Endodermal cell (in vitro differentiated cells): ENCODE data around the gene KRTAP9-3. TPM values are rescaled to one million over a fixed set of nuclear protein-coding genes. Genes with fewer than 3 reads are reported as not detected.
"Not testable (repeated sequence)": the region's sequence is repeated elsewhere in the genome, so short reads cannot be mapped to it uniquely, and the experiment has no call there.

ENCODE experiments used
- DNase-seq: peaks from one replicate; pipeline ENCODE4 v3.0.0-alpha.2; 2017
- H3K27ac ChIP-seq: 2 replicates; pipeline ENCODE4 v1.5.1; 2013; ENCODE audit warnings: mild to moderate bottlenecking, low read depth, low read length, moderate library complexity
- H3K27me3 ChIP-seq: 2 replicates; pipeline ENCODE4 v1.6.1; 2013; ENCODE audit warnings: mild to moderate bottlenecking, low read length, moderate library complexity; ENCODE audit not compliant: insufficient read depth, control insufficient read depth, poor library complexity, severe bottlenecking
- H3K36me3 ChIP-seq: 2 replicates; pipeline ENCODE4 v1.7.0; 2013; ENCODE audit warnings: mild to moderate bottlenecking, low read length, moderate library complexity; ENCODE audit not compliant: control insufficient read depth, insufficient read depth
- H3K4me1 ChIP-seq: one replicate; pipeline ENCODE4 v1.7.0; 2013; ENCODE audit warnings: low read length; ENCODE audit not compliant: control insufficient read depth, insufficient read depth
- H3K4me3 ChIP-seq: 2 replicates; pipeline ENCODE4 v1.5.1; 2013; ENCODE audit warnings: mild to moderate bottlenecking, low read length, moderate library complexity
- H3K9ac ChIP-seq: 2 replicates; pipeline ENCODE4 v1.6.1; 2013; ENCODE audit warnings: mild to moderate bottlenecking, low read length, moderate library complexity; ENCODE audit not compliant: poor library complexity, severe bottlenecking; ENCODE audit errors: extremely low read depth
- H3K9me3 ChIP-seq: 2 replicates; pipeline ENCODE4 v1.6.1; 2013; ENCODE audit warnings: mild to moderate bottlenecking, low read length, moderate library complexity; ENCODE audit not compliant: control insufficient read depth
- H3K27ac Mint-ChIP-seq: 2 replicates; pipeline ENCODE4 v1.8.0; 2020; ENCODE audit warnings: mixed read lengths
- H3K27me3 Mint-ChIP-seq: 2 replicates; pipeline ENCODE4 v1.8.0; 2021; ENCODE audit warnings: mild to moderate bottlenecking, mixed read lengths; ENCODE audit not compliant: insufficient read depth
- H3K36me3 Mint-ChIP-seq: 2 replicates; pipeline ENCODE4 v1.8.0; 2020; ENCODE audit warnings: low read depth, mixed read lengths
- H3K4me1 Mint-ChIP-seq: 2 replicates; pipeline ENCODE4 v1.8.0; 2020; ENCODE audit warnings: mixed read lengths
- H3K4me3 Mint-ChIP-seq: 2 replicates; pipeline ENCODE4 v1.8.0; 2020; ENCODE audit warnings: mild to moderate bottlenecking, moderate library complexity, mixed read lengths
- H3K9me3 Mint-ChIP-seq: 2 replicates; pipeline ENCODE4 v1.8.0; 2020; ENCODE audit warnings: mild to moderate bottlenecking, mixed read lengths
- WGBS, 2 experiments: methylation state at CpG; one replicate each; pipeline versions ENCODE4 v1.1.5 to v1.1.7; 2013; ENCODE audit warnings: missing lambda C conversion rate in 2 of 2, mixed read lengths in 1 of 2; ENCODE audit not compliant: insufficient coverage in 1 of 2, insufficient read length in 1 of 2; 5-methylcytosine and 5-hydroxymethylcytosine counted together
- total RNA-seq, 2 donors: library from RNA; stranded (reverse); fragmentation: NEBNext Ultra II Directional in 1 of 2; extraction: Animal tissue kit (Norgen Biotek cat#: 25700) in 1 of 2; gene quantifications; 2 replicates in 1 of 2; 3 replicates in 1 of 2; pipeline ENCODE4 v1.2.1, GENCODE V29; 2021
- TF ChIP-seq, protein P1 (sequence below): fragments of 200-600 bp; sonication (generic); conservative IDR thresholded peaks from 2 replicates; pipeline ENCODE4 v1.5.0; 2021; ENCODE audit warnings: antibody characterized with exemption, mild to moderate bottlenecking

KRTAP9-3 gene
- total RNA-seq, 2 donors from 2014 or later = not detected

DNA sequence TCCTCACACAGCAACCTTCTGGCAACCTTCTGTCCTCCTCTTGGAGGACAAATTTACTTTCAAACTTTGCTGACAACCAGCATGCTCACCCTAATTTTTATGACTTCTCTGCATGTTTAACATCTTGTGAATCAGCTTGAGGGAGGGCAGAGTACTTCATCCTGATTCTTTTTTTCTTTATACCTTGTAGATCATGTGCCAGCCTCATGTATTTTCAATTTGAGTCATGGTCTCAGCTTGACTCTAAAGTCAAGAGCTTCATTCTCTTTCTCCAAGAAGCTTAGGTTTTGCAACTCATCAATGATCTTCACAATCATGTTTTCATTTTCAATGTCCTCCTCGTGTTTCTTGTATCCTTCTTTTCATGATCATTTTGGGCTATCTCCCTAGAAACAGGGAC, 39.6 kb downstream of the KRTAP9-3 start:
- Histone ChIP-seq H3K9ac (no peak overlapping the region), H3K27ac (no peak overlapping the region), H3K27me3 (peaks cover 23% of the 10 kb centered on the region), H3K4me1 (no peaks in the 10 kb centered on the region), H3K4me3 (no peak overlapping the region), H3K36me3 (no peaks in the 10 kb centered on the region), H3K9me3 (no peaks in the 10 kb centered on the region)
- Mint-ChIP-seq H3K27me3 (peaks cover 9% of the 10 kb centered on the region), H3K9me3 (no peaks in the 10 kb centered on the region), H3K4me3 (no peak overlapping the region), H3K4me1 (no peaks in the 10 kb centered on the region), H3K36me3 (no peaks in the 10 kb centered on the region), H3K27ac (no peak overlapping the region)
- TF ChIP-seq, protein P1, sequence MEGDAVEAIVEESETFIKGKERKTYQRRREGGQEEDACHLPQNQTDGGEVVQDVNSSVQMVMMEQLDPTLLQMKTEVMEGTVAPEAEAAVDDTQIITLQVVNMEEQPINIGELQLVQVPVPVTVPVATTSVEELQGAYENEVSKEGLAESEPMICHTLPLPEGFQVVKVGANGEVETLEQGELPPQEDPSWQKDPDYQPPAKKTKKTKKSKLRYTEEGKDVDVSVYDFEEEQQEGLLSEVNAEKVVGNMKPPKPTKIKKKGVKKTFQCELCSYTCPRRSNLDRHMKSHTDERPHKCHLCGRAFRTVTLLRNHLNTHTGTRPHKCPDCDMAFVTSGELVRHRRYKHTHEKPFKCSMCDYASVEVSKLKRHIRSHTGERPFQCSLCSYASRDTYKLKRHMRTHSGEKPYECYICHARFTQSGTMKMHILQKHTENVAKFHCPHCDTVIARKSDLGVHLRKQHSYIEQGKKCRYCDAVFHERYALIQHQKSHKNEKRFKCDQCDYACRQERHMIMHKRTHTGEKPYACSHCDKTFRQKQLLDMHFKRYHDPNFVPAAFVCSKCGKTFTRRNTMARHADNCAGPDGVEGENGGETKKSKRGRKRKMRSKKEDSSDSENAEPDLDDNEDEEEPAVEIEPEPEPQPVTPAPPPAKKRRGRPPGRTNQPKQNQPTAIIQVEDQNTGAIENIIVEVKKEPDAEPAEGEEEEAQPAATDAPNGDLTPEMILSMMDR = no peak
- no peak for DNase-seq
- 90 to 100% methylated on average over 1 of the region's 1 CpG for WGBS, 2 experiments

DNA sequence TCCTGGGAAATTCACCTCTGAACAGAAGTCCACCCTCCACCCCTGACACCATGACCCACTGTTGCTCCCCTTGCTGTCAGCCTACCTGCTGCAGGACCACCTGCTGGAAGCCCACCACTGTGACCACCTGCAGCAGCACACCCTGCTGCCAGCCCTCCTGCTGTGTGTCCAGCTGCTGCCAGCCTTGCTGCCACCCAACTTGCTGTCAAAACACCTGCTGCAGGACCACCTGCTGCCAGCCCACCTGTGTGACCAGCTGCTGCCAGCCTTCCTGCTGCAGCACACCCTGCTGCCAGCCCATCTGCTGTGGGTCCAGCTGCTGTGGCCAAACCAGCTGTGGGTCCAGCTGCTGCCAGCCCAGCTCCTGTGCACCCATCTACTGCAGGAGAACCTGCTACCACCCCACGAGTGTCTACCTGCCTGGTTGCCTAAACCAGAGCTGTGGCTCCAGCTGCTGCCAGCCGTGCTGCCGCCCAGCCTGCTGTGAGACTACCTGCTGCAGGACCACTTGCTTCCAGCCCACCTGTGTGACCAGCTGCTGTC, 43.5 kb downstream of the KRTAP9-3 start, which contains the start of gene KRTAP9-7:
Gene KRTAP9-7, plus strand, starts transcription at position 51 of the 543 bp plus-strand sequence. Its CDS starts 0 bp downstream, at position 51.
- not testable (repeated sequence) for H3K4me3 ChIP-seq, H3K4me1 Mint-ChIP-seq

DNA sequence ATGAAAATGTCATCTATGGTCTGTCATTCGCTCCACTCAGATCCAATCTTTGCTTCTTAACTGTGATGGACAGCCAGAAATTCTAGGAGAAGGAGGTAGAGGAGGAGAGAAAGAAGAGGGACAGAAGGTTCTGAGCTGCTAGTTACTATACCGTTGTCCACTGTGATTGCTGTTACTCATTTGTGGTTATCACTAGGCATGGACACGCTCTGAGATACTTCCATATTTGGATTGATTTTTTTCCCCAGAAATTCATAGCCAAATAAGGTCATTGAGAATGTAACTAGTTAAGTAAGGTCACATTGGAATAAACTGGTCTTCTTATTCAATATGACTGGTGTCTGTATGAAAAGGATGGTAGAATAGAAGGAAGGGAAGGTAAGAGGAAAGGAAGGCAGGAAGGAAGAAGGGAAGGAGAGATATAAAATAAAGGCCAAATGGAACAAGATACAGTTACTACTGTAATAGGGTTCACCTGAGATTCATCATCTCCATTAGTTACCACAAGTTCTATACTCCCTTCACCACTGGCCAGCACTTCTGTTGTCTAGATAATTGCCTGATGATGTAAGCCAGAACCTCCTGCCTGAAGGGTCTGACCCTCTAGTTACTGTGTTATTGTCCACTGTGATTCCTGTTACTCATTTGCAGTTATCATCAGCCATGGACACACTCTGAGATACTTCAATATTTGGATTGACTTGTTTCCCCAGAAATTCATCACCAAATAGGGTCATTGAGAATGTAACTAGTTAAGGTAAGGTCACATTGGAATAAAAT, 46.1 kb downstream of the KRTAP9-3 start:
- H3K27ac Mint-ChIP-seq = no peak overlapping the region
- DNase-seq = no peak

More for the DNA sequence above, 43.5 kb downstream of the KRTAP9-3 start, which contains the start of gene KRTAP9-7:
- H3K27me3 Mint-ChIP-seq, H3K4me3 Mint-ChIP-seq, H3K9me3 Mint-ChIP-seq, H3K9ac ChIP-seq, DNase-seq, H3K27ac ChIP-seq, H3K36me3 Mint-ChIP-seq, H3K36me3 ChIP-seq, H3K9me3 ChIP-seq, H3K27ac Mint-ChIP-seq, H3K4me1 ChIP-seq: not testable (repeated sequence)
- peaks cover 31% of the 10 kb centered on the region for H3K27me3 ChIP-seq
- WGBS, 2 experiments = 80% methylated on average over 3 of the region's 3 CpGs; no CpG with 5 or more reads in 1 of the 2 experiments

More for the DNA sequence above, 46.1 kb downstream of the KRTAP9-3 start:
- Mint-ChIP-seq H3K4me3 (no peak overlapping the region), H3K4me1 (no peaks in the 10 kb centered on the region), H3K27me3 (peaks cover 9% of the 10 kb centered on the region), H3K36me3 (no peaks in the 10 kb centered on the region), H3K9me3 (no peaks in the 10 kb centered on the region)
- no peak overlapping the region for H3K27ac ChIP-seq
- H3K4me1 ChIP-seq = no peaks in the 10 kb centered on the region
- H3K27me3 ChIP-seq = peaks cover 31% of the 10 kb centered on the region
- TF ChIP-seq, protein P1 = no peak
- no peaks in the 10 kb centered on the region for H3K36me3 ChIP-seq
- no peak overlapping the region for H3K9ac ChIP-seq
- no peak overlapping the region for H3K4me3 ChIP-seq
- no peaks in the 10 kb centered on the region for H3K9me3 ChIP-seq
- 80 to 93% methylated on average over 3 of the region's 3 CpGs for WGBS, 2 experiments

Other genes with a start within 250 kb of the KRTAP9-3 start
- gene KRT40, start 248.1 kb upstream of the KRTAP9-3 start, total RNA-seq = not detected
- gene KRTAP3-3, start 238.3 kb upstream of the KRTAP9-3 start, total RNA-seq = not detected
- not detected for gene KRTAP3-2, start 232.5 kb upstream of the KRTAP9-3 start, total RNA-seq
- gene KRTAP3-1, start 223.3 kb upstream of the KRTAP9-3 start, total RNA-seq = not detected
- not detected for gene KRTAP1-5, start 205.2 kb upstream of the KRTAP9-3 start, total RNA-seq
- gene KRTAP1-4, start 202.3 kb upstream of the KRTAP9-3 start, total RNA-seq = not detected
- gene KRTAP1-3, start 197.6 kb upstream of the KRTAP9-3 start, total RNA-seq = not detected
- gene KRTAP1-1, start 191.0 kb upstream of the KRTAP9-3 start, total RNA-seq = not detected
- not detected for gene KRTAP2-1, start 185.1 kb upstream of the KRTAP9-3 start, total RNA-seq
- not detected for gene KRTAP2-2, start 177.2 kb upstream of the KRTAP9-3 start, total RNA-seq
- gene KRTAP2-3, start 172.3 kb upstream of the KRTAP9-3 start, total RNA-seq = not detected
- not detected for gene KRTAP2-4, start 166.6 kb upstream of the KRTAP9-3 start, total RNA-seq
- not detected for gene KRTAP4-7, start 148.3 kb upstream of the KRTAP9-3 start, total RNA-seq
- not detected for gene KRTAP4-8, start 134.3 kb upstream of the KRTAP9-3 start, total RNA-seq
- not detected for gene KRTAP4-16, start 130.2 kb upstream of the KRTAP9-3 start, total RNA-seq
- gene KRTAP4-9, start 127.1 kb upstream of the KRTAP9-3 start, total RNA-seq = not detected
- gene KRTAP4-11, start 114.1 kb upstream of the KRTAP9-3 start, total RNA-seq = not detected
- gene KRTAP4-12, start 108.3 kb upstream of the KRTAP9-3 start, total RNA-seq = not detected
- not detected for gene KRTAP4-6, start 91.9 kb upstream of the KRTAP9-3 start, total RNA-seq
- gene KRTAP4-5, start 82.6 kb upstream of the KRTAP9-3 start, total RNA-seq = not detected
- gene KRTAP4-4, start 71.7 kb upstream of the KRTAP9-3 start, total RNA-seq = not detected
- not detected for gene KRTAP4-3, start 64.2 kb upstream of the KRTAP9-3 start, total RNA-seq
- not detected for gene KRTAP4-2, start 54.2 kb upstream of the KRTAP9-3 start, total RNA-seq
- gene KRTAP4-1, start 47.5 kb upstream of the KRTAP9-3 start, total RNA-seq = not detected
- not detected for gene KRTAP9-1, start 42.6 kb upstream of the KRTAP9-3 start, total RNA-seq
- gene KRTAP9-2, start 5.8 kb upstream of the KRTAP9-3 start, total RNA-seq = not detected
- not detected for gene KRTAP9-8, start 5.5 kb downstream of the KRTAP9-3 start, total RNA-seq
- not detected for gene KRTAP9-4, start 17.2 kb downstream of the KRTAP9-3 start, total RNA-seq
- not detected for gene KRTAP9-9, start 22.9 kb downstream of the KRTAP9-3 start, total RNA-seq
- gene KRTAP9-6, start 32.9 kb downstream of the KRTAP9-3 start, total RNA-seq = not detected
- not detected for gene KRTAP9-7, start 43.2 kb downstream of the KRTAP9-3 start, total RNA-seq
- gene KRTAP29-1, start 70.4 kb downstream of the KRTAP9-3 start, total RNA-seq = not detected
- not detected for gene KRTAP16-1, start 76.9 kb downstream of the KRTAP9-3 start, total RNA-seq
- under 1 TPM; 0.46 to 0.48 TPM for gene KRTAP17-1, start 83.3 kb downstream of the KRTAP9-3 start, total RNA-seq
- not detected for gene KRT33A, start 118.4 kb downstream of the KRTAP9-3 start, total RNA-seq
- not detected for gene KRT33B, start 137.4 kb downstream of the KRTAP9-3 start, total RNA-seq
- gene KRT34, start 149.9 kb downstream of the KRTAP9-3 start, total RNA-seq = not detected
- gene KRT31, start 165.2 kb downstream of the KRTAP9-3 start, total RNA-seq = not detected
- gene KRT37, start 192.1 kb downstream of the KRTAP9-3 start, total RNA-seq = not detected
- not detected for gene KRT38, start 208.5 kb downstream of the KRTAP9-3 start, total RNA-seq
- gene KRT32, start 234.9 kb downstream of the KRTAP9-3 start, total RNA-seq = not detected
- gene KRT35, start 248.7 kb downstream of the KRTAP9-3 start, total RNA-seq = not detected